ENCODE measurements around the gene TMC3.
A peak's percentile ranks its signal among the peaks of the same experiment; 100 is the strongest.
"Not testable (repeated sequence)": the region's sequence is repeated elsewhere in the genome, so short reads cannot be mapped to it uniquely, and the experiment has no call there.

TMC3 gene

GRCh38 chr15:81373775-81374395 lies at the start of gene TMC3:
Gene TMC3 (minus strand): TSS chr15:81374213. CDS start chr15:81374077, 136 bp downstream.
- peak; percentile 20 for DNase-seq (ENCODE audit: low spot score)

DNA sequence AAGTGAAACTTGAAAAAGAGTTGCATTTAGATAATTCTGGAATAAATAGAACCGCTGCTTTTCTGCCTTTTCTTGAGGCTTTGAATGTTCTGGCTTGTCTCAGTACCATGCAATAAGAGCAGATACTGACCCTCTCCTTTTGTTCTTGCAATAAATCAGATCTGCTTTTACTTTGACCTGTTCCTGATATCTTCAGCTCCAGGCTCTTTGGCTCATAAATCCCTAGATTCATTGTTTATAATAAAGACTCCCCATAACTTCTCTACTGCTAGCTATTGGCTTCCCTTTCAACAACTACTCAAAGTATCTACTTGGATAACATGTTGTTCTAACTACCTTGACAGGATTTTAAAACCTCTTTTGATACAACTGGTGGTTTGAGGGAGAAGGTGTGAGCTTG lies 47.4 kb upstream of the TMC3 start:
- DNase-seq (ENCODE audit: low spot score) = no peak

DNA sequence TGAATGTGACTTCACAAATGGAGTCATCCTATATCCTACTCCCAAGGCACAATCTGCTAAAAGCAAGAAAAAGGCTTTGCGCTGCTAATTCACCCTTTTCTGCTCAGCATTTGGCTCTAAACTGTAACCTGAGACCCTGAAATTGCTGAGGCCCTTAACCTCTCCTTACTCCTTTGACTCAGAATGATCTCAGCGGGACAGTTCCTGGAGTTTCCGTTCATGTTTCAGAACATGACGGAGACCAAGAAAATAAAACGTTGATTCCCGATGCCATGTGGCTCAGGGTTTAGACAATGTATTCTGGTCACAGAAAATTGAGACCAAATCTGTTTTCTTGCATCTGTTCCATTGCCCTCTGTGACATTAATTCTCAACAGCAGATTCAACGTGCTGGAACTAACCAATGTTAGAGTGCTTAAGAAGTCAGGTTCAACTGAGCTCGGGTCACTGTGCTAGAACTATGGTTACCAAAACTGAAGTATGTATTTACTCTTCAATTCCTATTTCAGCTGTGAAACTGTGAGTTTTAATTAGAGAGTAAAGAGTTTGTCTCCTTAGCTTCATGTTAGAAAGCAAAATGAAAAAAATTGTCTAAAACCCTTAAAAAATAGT lies 45.4 kb upstream of the TMC3 start:
- no peak for DNase-seq (ENCODE audit: low spot score)

DNA sequence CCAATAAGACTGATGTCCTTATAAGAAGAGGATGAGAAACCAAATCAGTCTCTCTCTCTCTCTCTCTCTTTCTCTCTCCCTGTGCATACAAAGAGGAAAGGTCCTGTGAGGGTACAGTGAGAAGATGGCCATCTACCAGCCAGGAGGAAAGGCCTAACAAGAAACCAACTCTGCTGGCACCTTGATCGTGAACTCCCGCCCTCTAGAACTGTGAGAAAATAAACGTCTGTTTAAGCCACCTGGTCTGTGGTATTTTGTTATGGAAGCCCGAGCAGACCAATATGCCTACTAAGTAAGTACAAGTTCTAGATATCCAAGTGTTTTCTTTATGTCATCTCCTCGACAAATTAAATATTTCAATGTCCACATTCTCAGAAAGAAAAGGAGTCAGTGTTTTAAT lies 44.9 kb upstream of the TMC3 start:
- DNase-seq (ENCODE audit: low spot score) = no peak

DNA sequence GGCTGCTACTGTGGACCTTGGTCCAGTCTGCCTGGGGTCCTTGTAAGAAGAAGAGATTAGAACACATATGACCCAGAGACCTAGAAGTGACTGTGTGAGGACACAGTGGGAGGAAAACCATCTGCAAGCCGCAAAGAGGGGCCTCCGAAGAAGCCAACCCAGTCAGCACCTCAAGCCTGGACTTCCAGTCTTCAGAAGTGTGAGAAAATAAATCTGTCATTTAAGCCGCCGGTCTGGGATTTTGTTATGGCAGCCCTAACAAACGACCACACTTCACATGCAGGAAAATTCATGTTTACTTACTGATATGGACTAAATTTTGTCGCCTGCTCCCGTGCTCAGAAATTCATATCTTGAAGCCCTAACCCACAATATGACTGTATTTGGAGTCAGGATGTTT lies 44.4 kb upstream of the TMC3 start:
- DNase-seq (ENCODE audit: low spot score) = no peak

DNA sequence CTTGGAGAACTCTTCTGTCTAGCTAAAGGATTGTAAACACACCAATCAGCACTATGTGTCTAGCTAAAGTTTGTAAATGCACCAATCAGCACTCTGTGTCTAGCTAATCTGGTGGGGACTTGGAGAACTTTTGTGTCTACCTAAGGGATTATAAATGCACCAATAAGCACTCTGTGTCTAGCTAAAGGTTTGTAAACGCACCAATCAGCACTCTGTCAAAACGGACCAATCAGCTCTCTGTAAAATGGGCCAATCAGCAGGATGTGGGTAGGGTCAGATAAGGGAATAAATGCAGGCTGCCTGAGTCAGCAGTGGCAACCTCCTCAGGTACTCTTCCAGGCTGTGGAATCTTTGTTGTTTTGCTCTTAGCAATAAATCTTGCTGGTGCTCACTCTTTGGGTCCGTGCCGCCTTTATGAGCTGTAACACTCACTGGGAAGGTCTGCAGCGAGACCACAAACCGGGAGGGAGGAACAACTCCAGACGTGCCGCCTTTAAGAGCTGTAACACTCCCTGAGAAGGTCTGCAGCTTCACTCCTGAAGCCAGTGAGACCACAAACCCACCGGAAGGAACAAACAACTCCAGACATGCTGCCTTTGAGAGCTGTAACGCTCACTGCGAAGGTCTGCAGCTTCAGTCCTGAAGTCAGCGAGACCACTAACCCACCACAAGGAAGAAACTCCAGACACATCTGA lies 40.4 kb upstream of the TMC3 start:
- not testable (repeated sequence) for DNase-seq (ENCODE audit: low spot score)

- no peak for DNase-seq (ENCODE audit: low spot score)
Measured at GRCh38 chr15:81413851-81414250, 39.8 kb upstream of the TMC3 start.

DNA sequence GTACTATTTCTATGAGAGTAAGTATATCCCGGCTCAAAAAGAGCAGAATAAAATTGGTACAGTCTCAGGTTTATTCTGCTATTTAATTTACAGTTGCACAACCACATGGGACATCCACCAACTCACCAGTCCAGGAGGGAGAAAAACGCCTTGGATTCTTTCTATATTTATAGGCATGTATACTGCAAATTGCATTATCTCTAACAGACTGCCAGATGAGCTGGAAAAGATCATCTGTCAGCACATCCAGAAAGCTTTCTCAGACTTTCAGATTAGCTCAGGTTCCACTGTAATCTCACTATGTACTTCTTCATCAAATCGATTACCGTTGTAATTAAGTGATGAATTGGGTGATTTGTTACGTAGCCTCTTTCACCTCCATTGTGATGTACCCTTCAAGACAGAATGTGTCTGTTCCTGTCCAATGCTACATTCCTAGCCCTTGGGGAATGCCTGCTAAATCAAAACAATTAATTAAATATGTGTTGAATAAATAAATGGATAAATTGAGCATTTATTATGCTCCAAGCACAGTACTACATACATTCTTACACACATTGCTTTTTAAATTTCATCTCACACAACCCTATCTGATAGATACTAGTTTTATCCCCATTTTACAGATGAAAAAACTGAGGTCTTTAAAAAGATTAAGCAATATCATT lies 38.1 kb upstream of the TMC3 start:
- DNase-seq (ENCODE audit: low spot score) = no peak

GRCh38 chr15:81411051-81411450 lies 37.0 kb upstream of the TMC3 start:
- no peak for DNase-seq (ENCODE audit: low spot score)

- DNase-seq (ENCODE audit: low spot score) = peak; percentile 70
Measured at GRCh38 chr15:81410318-81410753, 36.3 kb upstream of the TMC3 start.

GRCh38 chr15:81407718-81408117 lies 33.7 kb upstream of the TMC3 start:
- DNase-seq (ENCODE audit: low spot score) = no peak

DNA sequence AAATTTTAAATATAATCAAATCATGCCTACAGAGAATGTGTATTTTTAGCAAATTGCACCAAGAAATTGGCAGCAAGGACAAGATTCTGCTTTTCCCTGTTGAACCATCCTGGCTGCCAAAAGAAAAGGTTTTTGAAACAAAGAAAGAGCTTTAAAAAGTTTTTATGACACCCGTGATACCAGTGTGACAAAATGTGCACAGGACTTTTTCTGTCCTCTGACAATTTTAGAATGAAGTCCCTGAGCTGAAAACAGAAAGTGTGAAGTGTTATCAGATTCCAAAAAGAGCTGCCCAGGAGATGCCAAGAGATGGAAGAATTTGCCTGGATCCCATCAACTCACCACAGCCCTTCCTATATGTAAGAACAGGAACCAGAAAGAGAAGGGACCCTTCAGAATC lies 33.2 kb upstream of the TMC3 start:
- DNase-seq (ENCODE audit: low spot score) = no peak

DNA sequence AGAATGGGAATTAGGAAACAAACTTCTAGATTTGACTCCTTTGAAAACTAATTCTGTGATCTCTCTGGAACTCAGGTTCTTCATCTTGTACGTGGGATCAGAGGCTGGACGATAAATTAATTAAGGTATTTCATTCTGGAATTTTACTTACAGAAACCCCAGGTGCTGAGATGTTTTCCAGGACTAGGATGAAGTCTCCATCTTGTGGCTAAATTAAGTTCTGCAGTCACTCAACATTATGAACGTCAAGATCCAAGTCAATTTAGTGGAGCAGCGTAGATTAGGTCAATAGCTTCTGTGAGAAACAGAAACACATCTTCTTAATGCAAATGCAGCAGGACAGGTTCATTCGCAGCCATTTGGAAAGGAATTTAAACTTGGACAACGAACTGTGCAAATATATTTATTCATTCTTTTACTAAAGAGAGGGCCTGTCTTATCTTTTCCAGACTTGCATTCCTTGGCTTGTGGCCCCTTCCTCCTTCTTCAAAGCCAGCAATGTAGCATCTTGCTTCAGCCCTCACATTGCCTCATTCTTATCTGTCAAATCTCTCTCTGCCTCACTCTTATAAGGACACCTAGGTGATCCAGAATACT lies 26.7 kb upstream of the TMC3 start:
- peak; percentile 69 for DNase-seq (ENCODE audit: low spot score)

GRCh38 chr15:81398910-81399551 lies 25.0 kb upstream of the TMC3 start:
- peak; percentile 48 for DNase-seq (ENCODE audit: low spot score)

DNA sequence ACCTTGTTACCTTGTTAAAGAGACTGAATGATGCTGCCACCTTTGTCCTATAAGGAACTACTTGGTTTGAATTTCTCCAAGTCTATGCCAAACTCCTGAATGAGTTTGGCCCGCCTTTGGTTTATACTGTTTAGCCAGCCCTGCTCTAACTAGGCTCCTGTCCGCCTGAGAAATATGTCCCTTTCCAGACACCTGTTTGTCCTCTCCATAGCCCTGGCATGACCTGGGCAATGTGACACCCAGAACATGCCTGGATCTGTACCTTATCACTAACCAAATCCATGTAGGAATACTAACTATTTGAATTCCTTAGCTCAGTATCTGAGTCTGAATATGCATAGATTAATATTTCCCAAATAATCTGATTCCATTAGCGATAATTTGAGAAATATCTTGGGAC lies 24.4 kb upstream of the TMC3 start:
- DNase-seq (ENCODE audit: low spot score) = no peak

GRCh38 chr15:81394603-81395002 lies 20.6 kb upstream of the TMC3 start:
- DNase-seq (ENCODE audit: low spot score) = no peak

DNA sequence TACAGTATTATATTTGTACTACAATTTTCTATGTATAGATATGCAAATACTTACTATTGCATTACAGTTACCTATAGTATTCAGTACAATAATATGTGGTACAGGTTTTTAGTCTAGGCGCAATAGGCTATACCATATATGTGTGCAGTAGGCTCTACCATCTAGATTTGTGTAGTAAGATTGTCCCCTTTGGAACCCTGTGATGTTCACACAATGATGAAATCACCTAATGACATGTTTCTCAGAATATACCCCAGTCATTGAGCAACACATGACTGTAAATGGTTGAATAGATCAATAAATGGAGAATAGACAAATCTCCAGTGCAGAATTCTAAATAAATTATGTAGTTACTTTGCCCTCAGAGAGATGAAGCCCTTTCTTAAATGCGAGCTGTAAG lies 17.6 kb upstream of the TMC3 start:
- no peak for DNase-seq (ENCODE audit: low spot score)

DNA sequence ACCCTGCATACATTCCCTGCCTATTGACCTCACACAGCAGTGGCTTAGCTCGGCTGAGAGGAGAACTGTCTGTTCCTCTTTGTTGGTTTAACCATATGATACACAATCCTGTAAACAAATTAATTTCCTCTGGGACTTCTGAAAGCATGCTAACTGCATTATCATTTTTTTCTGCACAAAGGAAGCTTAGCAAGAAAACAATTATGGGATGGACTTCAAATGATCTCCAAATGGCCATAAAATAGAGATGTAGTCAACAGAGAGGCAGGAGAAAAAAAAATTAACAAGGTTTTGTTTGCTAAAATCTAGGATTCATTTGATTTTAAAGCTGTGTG lies 14.4 kb upstream of the TMC3 start:
- no peak for DNase-seq (ENCODE audit: low spot score)

GRCh38 chr15:81387621-81388435 lies 13.8 kb upstream of the TMC3 start:
- DNase-seq (ENCODE audit: low spot score) = no peak

DNA sequence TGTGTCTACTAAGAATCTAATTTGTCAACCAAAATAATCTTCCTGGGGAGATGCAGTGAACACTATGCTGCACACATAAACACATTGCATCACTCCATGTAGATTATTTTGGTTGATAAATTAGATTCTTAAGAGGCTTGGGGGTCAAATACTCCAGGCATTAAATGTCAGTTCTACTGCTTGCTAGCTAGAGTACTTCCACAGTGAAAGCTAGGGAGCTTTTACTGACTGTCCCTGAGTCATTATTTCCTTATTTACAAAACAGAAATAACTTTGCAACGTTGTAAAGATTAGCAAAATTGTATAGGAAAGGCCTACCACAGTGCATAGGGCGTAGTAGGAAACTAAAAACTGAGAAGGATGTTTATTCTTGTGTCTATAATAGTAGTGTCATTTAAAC lies 12.9 kb upstream of the TMC3 start:
- no peak for DNase-seq (ENCODE audit: low spot score)

DNA sequence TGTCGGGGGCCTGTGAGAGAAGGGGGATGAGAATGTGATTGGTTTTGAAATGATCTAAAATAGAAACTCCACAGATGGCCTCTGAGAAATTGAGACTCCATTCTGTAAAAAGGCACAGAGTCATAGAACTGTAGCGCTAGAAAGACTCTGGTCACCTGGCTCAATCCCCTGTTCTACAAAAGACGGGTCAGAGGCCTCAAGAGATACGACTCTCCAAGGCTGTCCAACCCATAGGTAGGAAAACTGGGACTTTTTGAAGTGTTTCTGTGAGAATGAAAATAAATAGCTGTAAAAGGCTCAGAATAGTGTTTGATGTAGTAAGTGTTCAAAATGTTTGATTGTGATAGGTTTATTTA lies 11.7 kb upstream of the TMC3 start:
- DNase-seq (ENCODE audit: low spot score) = no peak
